ENCODE data around the gene TMIGD1. TPM values are rescaled to one million over a fixed set of nuclear protein-coding genes. Genes with fewer than 3 reads are reported as not detected.

TMIGD1 gene
- total RNA-seq, 1 experiment from 2014 or later: not detected

DNA sequence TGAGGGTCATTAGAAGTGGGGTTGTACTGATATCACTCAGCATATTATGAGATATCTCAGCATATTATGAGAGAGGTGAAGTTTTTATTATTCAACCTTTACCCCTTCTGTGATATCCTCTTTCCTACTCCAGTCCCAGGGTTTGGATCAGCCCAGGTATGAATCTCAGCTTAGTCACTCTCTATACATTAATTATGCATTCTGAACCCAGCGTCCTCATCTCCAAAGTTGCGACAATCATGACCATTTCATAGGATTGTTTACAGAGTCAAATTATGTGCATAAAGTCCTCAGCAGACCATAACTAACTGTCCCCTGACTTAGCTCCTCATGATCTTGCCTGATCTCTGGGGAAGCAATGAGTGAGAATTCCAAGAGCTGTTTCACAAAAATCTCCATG lies 21.6 kb downstream of the TMIGD1 start:
- Histone ChIP-seq H3K9ac (ENCODE audit: extremely low read depth, insufficient read length, low read length) (no peak overlapping the region), H2BK5ac (ENCODE audit: insufficient read length, low read length) (no peak overlapping the region), H2AK5ac (ENCODE audit: insufficient read length, low read length) (no peak overlapping the region), H4K20me1 (ENCODE audit: control insufficient read depth, insufficient read depth, insufficient read length) (no peaks in the 10 kb centered on the region), H3K79me1 (ENCODE audit: insufficient read depth, low read depth, low read length, poor library complexity, severe bottlenecking) (no peaks in the 10 kb centered on the region), H3K79me2 (ENCODE audit: insufficient read depth, low read length) (no peaks in the 10 kb centered on the region), H3K23me2 (ENCODE audit: insufficient read length, low read depth, low read length, poor library complexity, severe bottlenecking) (no peaks in the 10 kb centered on the region), H3K14ac (ENCODE audit: insufficient read depth, low read length) (no peak overlapping the region), H3T11ph (ENCODE audit: low read length) (no peak overlapping the region), H3K4me2 (ENCODE audit: insufficient read depth, insufficient read length, low read length) (no peak overlapping the region), H3K18ac (ENCODE audit: insufficient read length, low read depth, low read length) (no peak overlapping the region), H4K91ac (ENCODE audit: insufficient read length, low read depth, low read length) (no peak overlapping the region), H3K4ac (ENCODE audit: low read depth, low read length) (no peak overlapping the region), H3K23ac (ENCODE audit: insufficient read length, low read depth, low read length) (no peak overlapping the region), H2BK12ac (ENCODE audit: insufficient read length, low read depth, low read length) (no peak overlapping the region), H3K56ac (ENCODE audit: insufficient read length, low read depth, low read length) (no peak overlapping the region), H3K27ac (ENCODE audit: insufficient read length, low read depth, low read length) (no peak overlapping the region), H2AFZ (ENCODE audit: low read length) (no peak overlapping the region), H4K5ac (ENCODE audit: insufficient read length, low read depth, low read length) (no peak overlapping the region), H2BK20ac (ENCODE audit: low read depth, low read length, poor library complexity, severe bottlenecking) (no peak overlapping the region), H3K27me3 (ENCODE audit: insufficient read depth, low read length) (no peaks in the 10 kb centered on the region), H2BK120ac (ENCODE audit: low read depth, low read length, poor library complexity, severe bottlenecking) (no peak overlapping the region), H3K4me1 (ENCODE audit: insufficient read depth, low read length) (no peaks in the 10 kb centered on the region), H4K8ac (replicated peaks; ENCODE audit: insufficient read length, low read depth, low read length) (no peak overlapping the region), H2BK15ac (ENCODE audit: low read depth, low read length) (no peak overlapping the region), H3K9me3 (ENCODE audit: control insufficient read depth, low read depth, low read length) (no peaks in the 10 kb centered on the region)
- TF ChIP-seq, protein P1, sequence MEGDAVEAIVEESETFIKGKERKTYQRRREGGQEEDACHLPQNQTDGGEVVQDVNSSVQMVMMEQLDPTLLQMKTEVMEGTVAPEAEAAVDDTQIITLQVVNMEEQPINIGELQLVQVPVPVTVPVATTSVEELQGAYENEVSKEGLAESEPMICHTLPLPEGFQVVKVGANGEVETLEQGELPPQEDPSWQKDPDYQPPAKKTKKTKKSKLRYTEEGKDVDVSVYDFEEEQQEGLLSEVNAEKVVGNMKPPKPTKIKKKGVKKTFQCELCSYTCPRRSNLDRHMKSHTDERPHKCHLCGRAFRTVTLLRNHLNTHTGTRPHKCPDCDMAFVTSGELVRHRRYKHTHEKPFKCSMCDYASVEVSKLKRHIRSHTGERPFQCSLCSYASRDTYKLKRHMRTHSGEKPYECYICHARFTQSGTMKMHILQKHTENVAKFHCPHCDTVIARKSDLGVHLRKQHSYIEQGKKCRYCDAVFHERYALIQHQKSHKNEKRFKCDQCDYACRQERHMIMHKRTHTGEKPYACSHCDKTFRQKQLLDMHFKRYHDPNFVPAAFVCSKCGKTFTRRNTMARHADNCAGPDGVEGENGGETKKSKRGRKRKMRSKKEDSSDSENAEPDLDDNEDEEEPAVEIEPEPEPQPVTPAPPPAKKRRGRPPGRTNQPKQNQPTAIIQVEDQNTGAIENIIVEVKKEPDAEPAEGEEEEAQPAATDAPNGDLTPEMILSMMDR (conservative IDR thresholded peaks at IDR 0.05): no peak
- no peak overlapping the region for H3K27ac Mint-ChIP-seq
- H3K36me3 Mint-ChIP-seq (ENCODE audit: insufficient read depth in 1 of 3, low read depth in 3 of 3): no peaks in the 10 kb centered on the region
- H3K27me3 Mint-ChIP-seq (ENCODE audit: low read depth): peaks cover 7% of the 10 kb centered on the region; the same call in 1 of the 2 replicates
- no CpG with 5 or more reads among the region's 2 CpGs for WGBS (ENCODE audit: extremely low coverage, insufficient read length, low lambda C conversion rate)
- H3K4me1 Mint-ChIP-seq: no peaks in the 10 kb centered on the region
- no peaks in the 10 kb centered on the region for H3K9me3 Mint-ChIP-seq
- no peak overlapping the region for H3K4me3 Mint-ChIP-seq
- no peak for DNase-seq
